ENCODE results near the gene FBXL13.
"Not testable (repeated sequence)": the region's sequence is repeated elsewhere in the genome, so short reads cannot be mapped to it uniquely, and the experiment has no call there.

Gene FBXL13

GRCh38 chr7:102983602-102984001, 91.0 kb downstream of the FBXL13 start:
- DNase-seq (ENCODE audit: low spot score): no peak

- no peak for DNase-seq (ENCODE audit: low spot score)
Measured at GRCh38 chr7:102982235-102982634, 92.4 kb downstream of the FBXL13 start.

GRCh38 chr7:102981451-102981850, 93.1 kb downstream of the FBXL13 start:
- no peak for DNase-seq (ENCODE audit: low spot score)

- no peak for DNase-seq (ENCODE audit: low spot score)
Measured at GRCh38 chr7:102979670-102980069, 94.9 kb downstream of the FBXL13 start.

GRCh38 chr7:102978284-102978683, 96.3 kb downstream of the FBXL13 start:
- DNase-seq (ENCODE audit: low spot score): no peak

DNA sequence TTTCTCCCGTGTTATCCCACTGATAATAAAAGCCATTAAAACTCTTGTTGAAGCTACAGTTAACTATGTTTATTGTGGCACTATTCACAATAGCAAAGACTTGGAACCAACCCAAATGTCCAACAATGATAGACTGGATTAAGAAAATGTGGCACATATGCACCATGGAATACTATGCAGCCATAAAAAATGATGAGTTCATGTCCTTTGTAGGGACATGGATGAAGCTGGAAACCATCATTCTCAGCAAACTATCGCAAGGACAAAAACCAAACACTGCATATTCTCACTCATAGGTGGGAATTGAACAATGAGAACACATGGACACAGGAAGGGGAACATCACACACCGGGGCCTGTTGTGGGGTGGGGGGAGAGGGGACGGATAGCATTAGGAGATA, 97.0 kb downstream of the FBXL13 start:
- not testable (repeated sequence) for DNase-seq (ENCODE audit: low spot score)

DNA sequence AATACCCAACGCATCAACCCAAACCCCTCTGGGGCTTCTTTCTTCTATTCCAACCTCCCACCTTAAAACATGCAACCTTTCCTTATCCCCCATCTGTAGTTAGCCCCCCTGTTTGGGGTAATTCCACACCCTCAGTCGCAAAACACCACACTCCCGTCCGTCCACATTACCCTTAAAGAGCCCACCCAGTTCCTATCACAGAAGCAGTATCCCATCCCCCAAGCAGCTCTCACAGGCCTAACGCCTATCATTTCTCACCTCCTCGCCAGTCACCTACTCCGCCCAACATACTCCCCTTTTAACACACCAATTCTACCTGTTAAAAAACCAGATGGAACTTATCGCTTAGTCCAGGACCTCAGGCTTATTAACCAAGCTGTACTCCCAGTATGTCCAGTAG, 98.1 kb downstream of the FBXL13 start:
- no peak for DNase-seq (ENCODE audit: low spot score)

DNA sequence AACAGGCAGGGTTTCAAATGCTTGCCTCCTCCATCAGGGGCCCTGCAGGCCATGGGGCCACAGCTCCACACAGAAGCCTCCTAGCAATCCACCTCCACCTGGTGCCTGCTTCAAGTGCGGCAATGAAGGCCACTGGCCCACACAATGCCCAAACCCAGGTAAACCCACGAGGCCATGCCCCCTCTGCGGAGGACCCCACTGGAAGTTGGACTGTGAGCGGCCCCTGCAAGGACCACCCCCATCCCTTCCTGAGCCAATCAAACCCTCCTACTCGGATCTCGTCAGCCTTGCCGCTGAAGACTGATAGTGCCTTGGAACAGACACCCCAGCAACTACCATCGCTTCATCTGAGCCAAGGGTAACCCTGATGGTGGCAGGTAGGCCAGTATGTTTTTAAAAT, 98.7 kb downstream of the FBXL13 start:
- no peak for DNase-seq (ENCODE audit: low spot score)

DNA sequence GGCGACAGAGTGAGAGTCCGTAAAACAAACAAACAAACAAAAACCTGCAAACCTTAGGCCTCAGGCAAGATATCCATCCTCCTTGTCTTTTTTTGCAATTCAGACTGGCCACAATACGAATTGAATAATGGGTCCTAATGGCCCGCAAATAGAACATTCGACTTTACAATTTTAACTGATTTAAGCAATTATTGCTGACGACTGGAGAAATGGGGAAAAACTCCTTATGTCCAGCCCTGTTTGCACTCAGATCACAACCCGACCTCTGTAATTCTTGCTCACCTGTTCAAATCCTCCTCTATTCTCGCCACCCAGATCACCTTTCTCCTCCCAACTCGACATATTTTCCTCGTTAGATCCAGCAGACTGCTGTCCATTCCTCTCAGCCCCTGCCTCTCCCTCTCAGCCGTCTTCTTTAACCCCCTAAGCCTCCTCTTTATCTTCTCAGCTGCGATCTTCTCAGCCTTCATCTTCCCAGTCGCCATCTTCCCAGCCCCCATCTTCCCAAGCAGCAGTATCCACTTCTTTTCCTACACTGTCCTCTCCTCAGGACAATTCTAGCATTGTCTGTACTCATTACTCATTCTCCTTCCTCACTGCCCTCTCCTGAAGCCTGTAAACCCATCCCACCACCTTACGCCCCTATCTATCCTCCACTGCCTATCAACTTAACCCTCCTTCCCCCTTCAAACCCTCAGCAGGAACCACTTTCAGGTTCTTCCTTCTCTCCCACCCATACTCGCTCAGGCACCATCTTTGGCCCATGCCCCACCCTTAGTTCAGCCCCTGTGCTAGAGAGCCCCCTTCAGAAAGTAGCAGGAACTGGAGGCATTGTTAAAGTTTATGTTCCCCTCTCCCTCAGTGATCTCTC, 100.0 kb downstream of the FBXL13 start:
- DNase-seq (ENCODE audit: low spot score): no peak

DNA sequence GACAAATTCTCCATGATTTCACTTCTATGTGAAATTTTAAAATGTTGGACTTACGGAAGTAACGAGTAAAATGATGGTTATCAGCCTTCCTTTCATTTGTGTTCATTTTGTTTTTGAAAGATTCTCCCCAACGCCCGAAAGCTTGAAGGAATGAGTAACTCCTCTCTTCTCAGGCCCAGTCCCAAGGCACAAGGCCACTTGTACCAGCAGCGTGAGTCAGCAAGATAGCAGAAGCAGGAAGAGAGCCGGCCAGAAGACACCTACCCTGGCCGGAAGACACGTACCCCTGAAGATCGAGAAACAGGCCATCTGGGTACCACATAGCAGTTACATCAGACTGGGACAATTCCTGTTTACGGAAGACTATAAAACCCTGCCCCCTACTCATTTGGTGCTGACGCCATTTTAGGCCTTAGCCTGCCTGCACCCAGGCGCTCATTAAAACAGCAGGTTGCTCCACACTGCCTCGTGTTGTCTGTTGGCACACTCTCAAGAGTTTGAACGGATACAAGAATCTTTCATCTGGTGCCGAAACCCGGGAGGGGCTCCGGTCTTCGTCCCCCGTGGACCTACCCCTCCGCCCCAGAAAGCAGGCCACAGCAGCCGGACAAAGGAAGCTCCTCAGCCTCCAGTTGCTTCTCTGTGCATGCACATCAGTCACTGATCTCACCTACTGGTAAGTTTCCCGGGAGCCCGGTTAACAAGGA, 101.3 kb downstream of the FBXL13 start:
- DNase-seq (ENCODE audit: low spot score): no peak

DNA sequence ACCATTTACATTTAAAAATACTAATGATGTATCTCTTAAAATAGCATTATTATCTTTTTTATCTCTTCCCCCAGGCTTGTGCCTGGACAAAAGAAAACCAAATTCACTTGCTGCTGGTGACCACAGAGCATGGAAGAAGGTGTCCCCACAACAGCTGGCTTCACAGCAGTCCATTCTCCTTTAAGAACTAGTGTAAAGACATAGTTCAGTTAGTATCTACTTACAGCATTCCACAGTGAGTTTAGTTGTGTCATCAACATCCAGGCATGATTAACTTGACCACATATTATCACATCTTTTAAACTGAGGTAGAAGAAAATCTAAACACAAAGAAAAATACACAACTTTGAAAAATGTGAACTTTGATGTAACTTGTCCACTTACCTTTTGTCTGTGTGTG, 106.8 kb downstream of the FBXL13 start:
- DNase-seq (ENCODE audit: low spot score): no peak

- DNase-seq (ENCODE audit: low spot score): no peak
Measured at GRCh38 chr7:102966465-102966864, 108.1 kb downstream of the FBXL13 start.

DNA sequence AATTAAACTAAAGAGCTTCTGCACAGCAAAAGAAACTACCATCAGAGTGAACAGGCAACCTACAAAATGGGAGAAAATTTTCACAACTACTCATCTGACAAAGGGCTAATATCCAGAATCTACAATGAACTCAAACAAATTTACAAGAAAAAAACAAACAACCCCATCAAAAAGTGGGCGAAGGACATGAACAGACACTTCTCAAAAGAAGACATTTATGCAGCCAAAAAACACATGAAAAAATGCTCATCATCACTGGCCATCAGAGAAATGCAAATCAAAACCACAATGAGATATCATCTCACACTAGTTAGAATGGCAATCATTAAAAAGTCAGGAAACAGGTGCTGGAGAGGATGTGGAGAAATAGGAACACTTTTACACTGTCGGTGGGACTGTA, 112.6 kb downstream of the FBXL13 start:
- DNase-seq (ENCODE audit: low spot score): not testable (repeated sequence)

DNA sequence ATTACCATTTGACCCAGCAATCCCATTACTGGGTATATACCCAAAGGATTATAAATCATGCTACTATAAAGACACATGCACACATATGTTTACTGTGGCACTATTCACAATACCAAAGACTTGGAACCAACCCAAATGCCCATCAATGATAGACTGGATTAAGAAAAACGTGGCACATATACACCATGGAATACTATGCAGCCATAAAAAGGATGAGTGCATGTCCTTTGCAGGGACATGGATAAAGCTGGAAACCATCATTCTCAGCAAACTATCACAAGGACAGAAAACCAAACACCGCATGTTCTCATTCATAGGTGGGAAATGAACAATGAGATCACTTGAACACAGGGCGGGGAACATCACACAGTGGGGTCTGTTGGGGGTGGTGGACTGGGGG, 116.6 kb downstream of the FBXL13 start:
- DNase-seq (ENCODE audit: low spot score): not testable (repeated sequence)

DNA sequence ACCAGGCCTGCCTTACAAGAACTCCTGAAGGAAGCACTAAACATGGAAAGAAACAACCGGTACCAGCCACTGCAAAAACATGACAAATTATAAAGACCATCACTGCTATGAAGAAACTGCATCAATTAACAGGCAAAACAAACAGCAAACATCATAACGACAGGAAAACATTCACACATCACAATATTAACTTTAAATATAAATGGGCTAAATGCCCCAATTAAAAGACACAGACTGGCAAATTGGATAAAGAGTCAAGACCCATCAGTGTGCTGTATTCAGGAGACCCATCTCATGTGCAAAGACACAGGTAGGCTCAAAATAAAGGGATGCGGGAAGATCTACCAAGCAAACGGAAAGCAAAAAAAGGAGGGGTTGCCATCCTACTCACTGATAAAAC, 120.2 kb downstream of the FBXL13 start:
- not testable (repeated sequence) for DNase-seq (ENCODE audit: low spot score)

DNA sequence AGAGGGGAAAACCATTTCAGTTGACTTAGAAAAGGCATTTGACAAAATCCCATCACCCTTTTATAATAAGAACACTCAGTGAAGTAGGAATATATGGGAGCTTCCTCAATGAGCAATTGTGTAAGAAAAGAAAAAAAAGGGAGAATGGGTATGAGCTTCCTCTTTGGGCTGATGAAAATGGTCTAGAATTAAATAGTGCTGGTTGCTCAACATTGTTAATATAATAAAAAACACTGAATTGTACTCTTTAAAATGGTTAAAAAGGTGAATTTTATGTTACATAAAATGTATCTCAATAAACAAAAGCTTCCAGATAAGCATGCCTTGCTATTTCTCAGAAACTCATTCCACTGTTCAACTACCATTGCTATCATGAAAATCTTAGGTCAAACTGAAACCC, 121.2 kb downstream of the FBXL13 start:
- DNase-seq (ENCODE audit: low spot score): no peak

DNA sequence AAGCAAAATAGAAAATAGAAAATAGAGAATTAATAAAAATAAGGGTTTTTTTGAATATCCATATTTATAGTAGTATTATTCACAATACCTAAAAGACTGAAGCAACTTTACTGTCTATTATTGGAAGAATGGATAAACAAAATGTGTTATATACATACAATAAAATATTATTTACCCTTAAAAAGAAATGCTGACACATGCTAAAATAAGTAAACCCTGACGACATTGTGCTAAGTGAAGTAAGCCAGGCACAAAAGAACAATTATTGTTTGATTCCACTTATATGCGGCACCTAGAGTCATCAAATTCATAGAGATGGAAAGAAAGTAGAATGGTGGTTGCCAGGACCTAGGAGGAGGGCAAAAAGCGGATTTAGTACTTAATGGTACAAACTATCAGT, 122.8 kb downstream of the FBXL13 start:
- no peak for DNase-seq (ENCODE audit: low spot score)

GRCh38 chr7:102944241-102944640, 130.4 kb downstream of the FBXL13 start:
- no peak for DNase-seq (ENCODE audit: low spot score)

DNA sequence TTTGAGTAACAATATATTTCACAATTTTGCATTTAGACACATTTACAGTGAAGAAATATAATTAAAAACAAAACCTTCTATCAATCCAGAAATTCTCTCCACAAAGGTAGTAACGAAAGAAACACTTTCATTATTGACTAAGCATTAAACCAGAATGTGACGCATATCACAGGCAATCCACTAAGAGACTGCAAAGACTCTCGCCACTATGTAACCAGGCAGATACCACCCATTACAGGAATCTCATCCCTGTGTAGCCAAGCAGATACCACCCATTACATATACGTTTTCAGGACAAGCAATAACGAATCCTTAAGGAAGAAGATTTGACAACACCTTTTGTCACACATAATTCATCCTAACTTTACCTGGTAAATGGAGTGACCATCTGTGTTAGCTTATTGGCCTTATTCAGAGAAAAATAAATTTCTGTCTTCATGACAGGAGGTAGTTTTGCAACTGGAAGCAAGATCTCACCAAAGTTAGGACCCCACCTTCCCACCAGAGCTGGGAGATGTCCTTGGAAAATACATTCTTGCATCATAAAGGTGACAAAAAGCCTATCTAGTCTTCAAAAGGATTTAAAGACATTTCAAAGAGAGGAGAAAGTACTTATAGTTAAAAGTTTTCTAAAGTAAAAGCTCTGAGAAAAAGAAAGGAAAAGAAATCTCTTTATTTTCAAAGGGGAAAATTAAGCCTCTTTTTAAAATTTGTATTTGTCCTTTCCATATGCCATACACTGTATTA, 131.0 kb downstream of the FBXL13 start:
- DNase-seq (ENCODE audit: low spot score): no peak

DNA sequence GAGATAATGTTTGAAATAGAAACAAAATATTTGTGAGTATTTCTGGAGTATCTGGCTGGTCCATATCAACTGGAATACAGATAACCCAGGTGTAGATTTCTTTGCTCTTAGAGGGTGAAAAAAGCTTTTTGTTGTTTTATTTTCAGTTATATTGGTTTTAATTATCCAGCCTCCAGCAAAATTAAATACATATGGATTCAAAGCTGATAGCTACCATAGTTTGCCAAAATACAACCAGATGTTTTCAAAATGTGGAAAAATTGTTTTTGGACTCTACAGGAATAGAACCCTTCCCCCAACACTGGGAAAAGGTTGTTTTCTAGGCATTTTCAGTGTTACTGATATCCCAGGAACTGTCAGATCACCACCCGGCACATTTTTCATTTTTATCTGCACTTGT, 131.7 kb downstream of the FBXL13 start:
- DNase-seq (ENCODE audit: low spot score): no peak

GRCh38 chr7:102942181-102942866, 132.3 kb downstream of the FBXL13 start:
- no peak for DNase-seq (ENCODE audit: low spot score)

DNA sequence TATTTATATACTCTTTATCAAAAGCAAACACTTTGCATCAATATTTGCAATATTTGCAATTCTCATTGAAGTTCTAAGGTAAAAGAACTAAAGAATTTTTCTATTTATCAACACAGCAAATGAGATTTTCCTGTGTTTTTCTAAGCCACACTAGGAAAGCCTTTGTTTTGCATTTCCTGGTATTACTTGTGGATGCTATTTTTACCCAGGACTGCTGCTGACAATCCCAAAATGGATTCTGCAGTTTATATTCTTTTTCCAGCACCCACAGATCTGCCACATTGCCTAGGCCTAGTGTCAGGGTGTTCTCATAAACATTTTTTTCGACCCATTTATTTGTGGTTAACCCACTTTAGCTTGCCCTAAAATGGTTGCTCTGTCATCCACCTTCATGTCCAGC, 135.9 kb downstream of the FBXL13 start:
- DNase-seq (ENCODE audit: low spot score): no peak
